ENCODE results near the gene OMP.

- TF ChIP-seq, protein P1, sequence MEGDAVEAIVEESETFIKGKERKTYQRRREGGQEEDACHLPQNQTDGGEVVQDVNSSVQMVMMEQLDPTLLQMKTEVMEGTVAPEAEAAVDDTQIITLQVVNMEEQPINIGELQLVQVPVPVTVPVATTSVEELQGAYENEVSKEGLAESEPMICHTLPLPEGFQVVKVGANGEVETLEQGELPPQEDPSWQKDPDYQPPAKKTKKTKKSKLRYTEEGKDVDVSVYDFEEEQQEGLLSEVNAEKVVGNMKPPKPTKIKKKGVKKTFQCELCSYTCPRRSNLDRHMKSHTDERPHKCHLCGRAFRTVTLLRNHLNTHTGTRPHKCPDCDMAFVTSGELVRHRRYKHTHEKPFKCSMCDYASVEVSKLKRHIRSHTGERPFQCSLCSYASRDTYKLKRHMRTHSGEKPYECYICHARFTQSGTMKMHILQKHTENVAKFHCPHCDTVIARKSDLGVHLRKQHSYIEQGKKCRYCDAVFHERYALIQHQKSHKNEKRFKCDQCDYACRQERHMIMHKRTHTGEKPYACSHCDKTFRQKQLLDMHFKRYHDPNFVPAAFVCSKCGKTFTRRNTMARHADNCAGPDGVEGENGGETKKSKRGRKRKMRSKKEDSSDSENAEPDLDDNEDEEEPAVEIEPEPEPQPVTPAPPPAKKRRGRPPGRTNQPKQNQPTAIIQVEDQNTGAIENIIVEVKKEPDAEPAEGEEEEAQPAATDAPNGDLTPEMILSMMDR (IDR thresholded peaks at IDR 0.05) = no peak
- TF ChIP-seq POLR2A (IDR thresholded peaks at IDR 0.05) = no peak
Measured at GRCh38 chr11:77075425-77075905, 27.2 kb upstream of the OMP start.
